Measurements from ENCODE around the gene DESI2.
"Not testable (repeated sequence)": the region's sequence is repeated elsewhere in the genome, so short reads cannot be mapped to it uniquely, and the experiment has no call there.

The DESI2 gene

GRCh38 chr1:244704107-244704506 lies 51.2 kb downstream of the DESI2 start:
- in situ Hi-C loops (cut with MboI; ENCODE audit: low sequenced_read_pairs) = no loop called here

- in situ Hi-C loops (cut with MboI; ENCODE audit: low sequenced_read_pairs) = no loop called here
These were observed 52.6 kb downstream of the DESI2 start for GRCh38 chr1:244705261-244706234.

GRCh38 chr1:244709076-244709475 lies 56.1 kb downstream of the DESI2 start:
- in situ Hi-C loops (cut with MboI; ENCODE audit: low sequenced_read_pairs) = no loop called here

GRCh38 chr1:244709476-244710368 lies 56.8 kb downstream of the DESI2 start:
- in situ Hi-C loops (cut with MboI; ENCODE audit: low sequenced_read_pairs) = no loop called here

- in situ Hi-C loops (cut with MboI; ENCODE audit: low sequenced_read_pairs) = no loop called here
These were observed 57.6 kb downstream of the DESI2 start for GRCh38 chr1:244710474-244711062.

- in situ Hi-C loops (cut with MboI; ENCODE audit: low sequenced_read_pairs) = no loop called here
These were observed 59.7 kb downstream of the DESI2 start for GRCh38 chr1:244712669-244713068.

- in situ Hi-C loops (cut with MboI; ENCODE audit: low sequenced_read_pairs) = no loop called here
These were observed 60.4 kb downstream of the DESI2 start for GRCh38 chr1:244713332-244713731.

- in situ Hi-C loops (cut with MboI; ENCODE audit: low sequenced_read_pairs) = no loop called here
These were observed 75.0 kb downstream of the DESI2 start for GRCh38 chr1:244727871-244728474.

- in situ Hi-C loops (cut with MboI; ENCODE audit: low sequenced_read_pairs) = no loop called here
These were observed 77.4 kb downstream of the DESI2 start for GRCh38 chr1:244730153-244730933.

- in situ Hi-C loops (cut with MboI; ENCODE audit: low sequenced_read_pairs) = no loop called here
These were observed 78.1 kb downstream of the DESI2 start for GRCh38 chr1:244730934-244731434.

GRCh38 chr1:244731651-244732050 lies 78.7 kb downstream of the DESI2 start:
- in situ Hi-C loops (cut with MboI; ENCODE audit: low sequenced_read_pairs) = no loop called here

GRCh38 chr1:244732851-244733450 lies 80.0 kb downstream of the DESI2 start:
- in situ Hi-C loops (cut with MboI; ENCODE audit: low sequenced_read_pairs) = no loop called here

- in situ Hi-C loops (cut with MboI; ENCODE audit: low sequenced_read_pairs) = no loop called here
These were observed 82.5 kb downstream of the DESI2 start for GRCh38 chr1:244735404-244735803.

GRCh38 chr1:244735876-244736561 lies 83.1 kb downstream of the DESI2 start:
- in situ Hi-C loops (cut with MboI; ENCODE audit: low sequenced_read_pairs) = no loop called here

- in situ Hi-C loops (cut with MboI; ENCODE audit: low sequenced_read_pairs) = not testable (repeated sequence)
These were observed 86.2 kb downstream of the DESI2 start for GRCh38 chr1:244739140-244739539.

- in situ Hi-C loops (cut with MboI; ENCODE audit: low sequenced_read_pairs) = not testable (repeated sequence)
These were observed 87.2 kb downstream of the DESI2 start for GRCh38 chr1:244740027-244740617.

- in situ Hi-C loops (cut with MboI; ENCODE audit: low sequenced_read_pairs) = no loop called here
These were observed 88.8 kb downstream of the DESI2 start for GRCh38 chr1:244741692-244742091.

- in situ Hi-C loops (cut with MboI; ENCODE audit: low sequenced_read_pairs) = no loop called here
These were observed 96.5 kb downstream of the DESI2 start for GRCh38 chr1:244749230-244750016.
